GM12892 (cell line): Measurements from ENCODE around the gene AFTPH.

Experiments
- POLR2A ChIP-seq: IDR thresholded peaks from 2 replicates; pipeline ENCODE4 v1.6.1; 2011; ENCODE audit warnings: low read depth, low read length, control low read depth
- TAF1 ChIP-seq: IDR thresholded peaks from 2 replicates; pipeline ENCODE4 v1.6.1; 2011; ENCODE audit warnings: low read depth, mild to moderate bottlenecking, control low read depth, low read length, borderline replicate concordance

DNA sequence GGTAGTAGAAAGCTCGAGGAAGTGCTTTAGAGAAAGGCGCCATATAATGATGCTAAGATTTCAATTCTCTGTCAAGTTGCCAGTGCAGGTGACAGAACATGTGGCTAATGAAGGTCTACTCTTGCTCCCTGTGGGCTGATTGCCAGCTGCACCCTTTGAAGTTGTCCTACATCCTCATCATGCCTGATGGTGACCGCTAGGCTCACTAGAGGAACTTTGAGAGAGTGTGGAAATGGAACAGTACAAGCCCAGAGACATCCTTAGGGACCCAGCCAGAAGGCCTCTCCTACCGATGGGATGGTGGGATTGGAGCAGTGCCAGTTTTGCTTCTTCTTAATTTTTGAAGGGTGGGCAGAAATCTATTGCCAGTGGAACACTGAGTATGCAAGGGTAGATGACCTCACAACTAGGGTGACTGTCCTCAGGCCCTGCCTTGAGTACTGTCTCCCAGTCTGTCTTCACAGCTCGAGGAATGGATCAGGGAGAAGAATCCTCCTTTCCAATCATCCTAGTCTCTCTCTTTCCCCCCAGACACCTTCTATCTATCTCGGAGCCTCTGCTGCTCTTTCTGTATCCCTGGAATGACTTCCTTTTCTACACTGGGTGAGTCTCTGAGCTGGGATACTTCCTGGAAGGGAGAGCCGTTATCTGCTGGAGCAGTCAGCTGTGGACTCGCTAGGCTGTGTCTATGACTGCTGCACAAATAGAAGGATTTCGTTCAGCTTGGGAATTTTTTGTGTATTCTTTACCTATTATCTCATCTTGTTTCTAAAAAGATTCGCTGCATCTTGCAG lies 36.7 kb upstream of the AFTPH start:
- TF ChIP-seq TAF1 (no peak), POLR2A (no peak)
